Right renal pelvis (tissue), 4 donors: Measurements from ENCODE around the gene TGFB1. TPM values are rescaled to one million over a fixed set of nuclear protein-coding genes. Genes with fewer than 3 reads are reported as not detected.
"Not testable (repeated sequence)": the region's sequence is repeated elsewhere in the genome, so short reads cannot be mapped to it uniquely, and the experiment has no call there.

Source experiments
- DNase-seq, 4 donors: peaks; one replicate each; pipeline ENCODE4 v3.0.0-alpha.2; 2013; ENCODE audit warnings: low read depth in 4 of 4, low spot score in 3 of 4, missing footprints in 1 of 4
- polyA plus RNA-seq, 4 donors: library from polyadenylated mRNA; unstranded; fragments of 120-200 nt; gene quantifications; one replicate each; pipeline ENCODE4 v1.2.1, GENCODE V29; 2013; ENCODE audit not compliant: insufficient read length in 4 of 4

The TGFB1 gene
- polyA plus RNA-seq, 4 donors: 24.0 to 37.9 (median 30.5) TPM

DNA sequence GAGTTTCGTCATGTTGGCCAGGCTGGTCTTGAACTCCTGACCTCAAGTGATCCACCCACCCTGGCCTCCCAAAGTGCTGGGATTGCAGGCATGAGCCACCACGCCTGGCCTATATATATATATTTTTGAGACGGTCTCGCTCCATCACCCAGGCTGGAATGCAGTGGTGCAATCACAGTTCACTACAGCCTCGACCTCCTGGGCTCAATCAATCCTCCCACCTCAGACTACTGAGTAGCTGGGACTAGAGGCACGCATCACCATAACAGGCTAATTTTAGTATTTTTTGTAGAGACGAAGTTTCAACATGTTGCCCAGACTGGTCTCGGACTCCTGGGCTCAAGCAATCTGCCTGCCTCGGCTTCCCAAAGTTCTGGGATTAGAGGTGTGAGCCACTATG is 6.8 kb downstream of the TGFB1 start:
- DNase-seq: not testable (repeated sequence)

DNA sequence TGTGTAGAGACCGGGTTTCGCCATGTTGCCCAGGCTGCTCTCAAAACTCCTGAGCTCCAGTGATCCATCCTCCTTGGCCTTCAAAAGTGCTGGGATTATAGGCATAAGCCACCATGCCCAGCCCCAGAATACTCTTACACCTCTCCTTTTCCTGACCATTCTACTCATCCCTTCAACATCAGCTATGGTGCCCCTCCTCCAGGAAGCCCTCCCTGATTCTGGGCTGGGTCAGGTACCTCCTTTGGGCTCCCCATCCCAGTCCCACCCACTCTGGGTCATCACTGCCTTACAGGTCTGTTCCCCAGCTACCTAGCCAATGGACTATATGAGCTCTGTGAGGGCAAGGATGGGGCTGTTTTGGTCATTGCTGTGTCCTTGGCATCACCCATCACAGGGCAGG is 9.6 kb downstream of the TGFB1 start:
- DNase-seq: no peak

DNA sequence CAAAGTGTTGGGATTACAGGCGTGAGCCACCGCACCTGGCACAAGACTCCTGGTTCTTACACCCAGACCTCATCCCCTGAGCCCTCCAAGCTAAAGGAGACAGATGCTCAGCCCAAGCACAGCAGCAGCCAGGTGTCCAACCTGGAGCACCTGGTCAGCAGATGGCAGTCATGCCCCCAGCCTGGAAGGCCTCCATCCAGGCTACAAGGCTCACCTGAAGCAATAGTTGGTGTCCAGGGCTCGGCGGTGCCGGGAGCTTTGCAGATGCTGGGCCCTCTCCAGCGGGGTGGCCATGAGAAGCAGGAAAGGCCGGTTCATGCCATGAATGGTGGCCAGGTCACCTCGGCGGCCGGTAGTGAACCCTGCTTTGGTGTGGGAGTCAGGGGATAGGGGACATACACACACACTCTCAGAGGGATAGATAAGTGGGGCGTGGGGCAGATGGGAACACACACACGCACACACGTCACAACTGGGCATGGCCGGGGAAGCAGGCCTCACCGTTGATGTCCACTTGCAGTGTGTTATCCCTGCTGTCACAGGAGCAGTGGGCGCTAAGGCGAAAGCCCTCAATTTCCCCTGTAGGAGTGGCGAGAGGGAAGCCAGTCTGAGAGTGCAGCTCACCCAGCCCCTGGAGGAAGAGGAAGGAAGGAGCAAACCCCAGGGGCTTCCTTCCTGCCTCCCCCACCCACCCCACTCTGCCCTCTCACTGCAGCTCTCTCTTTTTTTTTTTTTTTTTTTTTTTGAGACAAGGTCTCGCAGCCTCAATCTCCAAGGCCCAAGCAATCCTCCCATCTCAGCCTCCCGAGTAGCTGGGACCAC is 11.8 kb downstream of the TGFB1 start:
- DNase-seq: no peak

DNA sequence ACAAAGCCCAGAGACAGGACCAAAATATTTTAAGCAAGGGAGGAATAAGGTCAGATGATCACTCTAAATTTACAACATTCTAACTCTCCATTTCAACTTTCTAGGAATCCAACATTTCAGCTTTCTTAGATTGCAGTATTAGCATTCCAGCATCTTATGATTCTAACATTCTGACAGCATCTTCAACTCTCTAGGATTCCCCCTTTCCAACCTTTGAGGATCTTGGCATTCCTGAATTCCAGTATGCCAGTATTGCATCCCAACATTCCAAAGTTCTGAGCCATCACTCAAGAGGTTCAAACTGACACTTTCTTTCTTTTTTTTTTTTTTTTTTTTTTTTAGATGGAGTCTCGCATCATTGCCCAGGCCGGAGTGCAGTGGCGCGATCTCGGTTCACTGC is 13.8 kb downstream of the TGFB1 start:
- no peak for DNase-seq

DNA sequence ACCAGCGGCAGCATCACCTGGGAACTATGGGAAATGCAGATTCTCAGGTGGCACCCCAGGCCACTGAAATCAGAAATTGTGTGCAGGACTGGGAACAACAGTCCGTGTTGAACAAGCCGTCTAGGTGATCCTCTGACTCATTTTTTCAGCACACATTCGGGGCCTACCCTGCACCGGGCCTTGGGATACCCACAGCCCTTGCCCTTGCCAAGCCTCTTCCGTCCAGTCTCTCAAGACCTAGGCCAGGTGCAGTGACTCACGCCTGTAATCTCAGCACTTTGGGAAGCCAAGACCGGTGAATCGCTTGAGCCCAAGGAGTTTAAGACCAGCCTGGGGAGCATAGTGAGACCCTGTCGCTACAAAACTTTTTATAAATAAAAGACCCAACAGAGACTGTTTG is 18.3 kb downstream of the TGFB1 start:
- no peak for DNase-seq

DNA sequence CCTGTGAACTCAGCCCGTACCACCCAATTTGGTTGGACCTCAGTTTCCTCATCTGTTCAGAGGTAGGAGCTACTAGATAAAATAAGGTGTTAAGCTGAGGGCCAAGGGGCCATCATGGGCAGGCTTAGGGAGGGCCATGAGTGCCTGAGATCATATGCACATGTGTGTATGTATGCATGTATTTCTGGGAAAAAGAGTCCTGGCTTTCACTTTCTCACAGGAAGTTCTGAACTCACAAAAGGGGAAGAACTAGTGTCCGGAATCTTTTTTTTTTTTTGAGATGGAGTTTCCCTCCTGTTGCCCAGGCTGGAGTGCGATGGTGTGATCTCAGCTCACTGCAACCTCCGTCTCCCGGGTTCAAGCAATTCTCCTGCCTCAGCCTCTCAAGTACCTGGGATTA is 18.9 kb downstream of the TGFB1 start:
- no peak for DNase-seq

DNA sequence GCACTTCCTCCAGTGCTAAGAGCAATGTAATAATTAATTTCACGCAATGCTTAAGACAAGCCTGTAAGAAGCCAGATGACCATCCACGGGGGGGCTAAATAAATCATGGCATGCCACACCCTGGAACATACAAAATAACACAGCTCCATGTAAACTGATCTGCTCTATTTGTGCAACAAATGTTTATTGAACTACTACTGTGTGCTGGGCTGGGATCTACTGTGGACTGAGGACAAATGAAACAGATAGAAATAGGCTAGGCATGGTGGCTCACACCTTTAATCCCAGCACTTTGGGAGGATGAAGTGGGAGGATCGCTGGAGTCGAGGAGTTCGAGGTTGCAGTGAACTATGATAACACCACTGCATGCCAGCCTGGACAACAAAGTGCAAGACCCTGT is 21.3 kb downstream of the TGFB1 start:
- no peak for DNase-seq

DNA sequence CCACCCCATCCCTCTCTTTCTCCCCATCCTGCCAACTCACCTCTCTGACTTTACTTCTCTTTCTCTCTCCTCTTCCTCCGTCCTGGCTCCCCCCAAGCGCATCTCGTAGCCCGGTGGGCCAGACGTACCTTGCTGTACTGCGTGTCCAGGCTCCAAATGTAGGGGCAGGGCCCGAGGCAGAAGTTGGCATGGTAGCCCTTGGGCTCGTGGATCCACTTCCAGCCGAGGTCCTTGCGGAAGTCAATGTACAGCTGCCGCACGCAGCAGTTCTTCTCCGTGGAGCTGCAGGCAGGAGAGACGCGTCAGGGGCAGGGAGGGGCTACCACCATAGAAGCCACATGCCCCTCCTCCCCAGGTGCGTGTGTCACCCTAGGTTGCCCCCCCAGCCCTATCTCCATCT is 21.7 kb downstream of the TGFB1 start:
- no peak for DNase-seq

DNA sequence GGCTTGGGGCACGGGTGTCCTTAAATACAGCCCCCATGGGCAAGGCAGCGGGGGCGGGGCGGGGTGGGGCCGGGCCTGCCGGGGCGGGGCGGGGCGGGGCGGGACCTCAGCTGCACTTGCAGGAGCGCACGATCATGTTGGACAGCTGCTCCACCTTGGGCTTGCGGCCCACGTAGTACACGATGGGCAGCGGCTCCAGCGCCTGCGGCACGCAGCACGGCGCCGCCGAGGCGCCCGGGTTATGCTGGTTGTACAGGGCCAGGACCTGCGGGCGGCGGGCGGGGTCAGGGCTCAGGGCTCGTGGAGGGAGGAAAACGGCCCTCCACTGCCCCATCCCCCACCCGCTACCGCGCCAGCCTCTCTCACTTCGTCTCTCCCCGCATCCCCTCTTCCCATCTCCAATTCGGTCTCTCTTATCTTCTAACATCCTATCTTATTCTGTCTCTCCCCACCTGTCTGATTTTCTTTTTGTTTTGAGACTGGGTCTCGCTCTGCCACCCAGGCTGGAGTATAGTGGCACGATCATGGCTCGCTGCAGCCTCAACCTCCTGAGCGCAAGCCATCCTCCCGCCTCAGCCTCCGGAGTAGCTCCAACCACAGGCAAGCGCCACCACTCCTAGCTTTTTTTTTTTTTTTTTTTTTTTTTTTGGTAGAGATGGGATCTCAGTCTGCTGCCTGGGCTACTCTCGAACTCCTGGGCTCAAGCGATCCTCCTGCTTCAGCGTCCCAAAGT is 22.6 kb downstream of the TGFB1 start:
- DNase-seq: no peak

DNA sequence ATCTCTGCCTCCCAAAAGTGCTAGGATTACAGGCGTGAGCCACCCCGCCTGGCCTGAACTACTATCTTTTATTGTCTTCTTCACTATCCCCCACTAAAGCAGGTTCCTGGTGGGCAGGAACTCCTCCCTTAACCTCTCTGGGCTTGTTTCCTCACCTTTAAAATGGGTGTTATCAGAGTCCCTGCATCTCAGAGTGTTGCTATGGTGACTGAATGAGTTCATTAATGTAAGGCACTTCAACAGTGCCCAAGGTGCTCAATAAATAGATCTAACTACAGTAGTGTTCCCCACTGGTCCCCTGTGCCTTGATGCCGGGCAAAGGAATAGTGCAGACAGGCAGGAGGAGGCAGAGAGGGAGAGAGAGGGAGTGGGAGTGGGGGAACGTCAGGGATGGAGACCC is 23.2 kb downstream of the TGFB1 start:
- DNase-seq: no peak

DNA sequence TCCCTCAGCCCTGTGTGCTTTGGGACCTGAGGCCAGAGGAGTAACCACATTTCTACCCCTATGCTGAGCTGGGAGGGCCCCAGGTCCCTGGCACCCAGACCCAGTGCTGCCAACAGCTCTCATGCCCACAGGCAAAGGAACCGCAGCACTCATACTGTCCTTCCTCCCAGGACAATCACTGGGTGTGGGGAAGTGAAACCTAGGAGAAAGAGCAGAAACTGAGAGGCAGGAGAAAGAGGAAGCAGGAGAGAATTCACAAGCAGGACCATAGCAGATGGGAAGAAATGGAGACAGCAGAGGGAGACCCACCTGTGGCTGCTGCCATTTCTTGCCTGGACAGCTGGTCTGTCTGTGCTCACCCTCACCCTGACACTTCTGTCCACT is 24.9 kb downstream of the TGFB1 start:
- no peak for DNase-seq

DNA sequence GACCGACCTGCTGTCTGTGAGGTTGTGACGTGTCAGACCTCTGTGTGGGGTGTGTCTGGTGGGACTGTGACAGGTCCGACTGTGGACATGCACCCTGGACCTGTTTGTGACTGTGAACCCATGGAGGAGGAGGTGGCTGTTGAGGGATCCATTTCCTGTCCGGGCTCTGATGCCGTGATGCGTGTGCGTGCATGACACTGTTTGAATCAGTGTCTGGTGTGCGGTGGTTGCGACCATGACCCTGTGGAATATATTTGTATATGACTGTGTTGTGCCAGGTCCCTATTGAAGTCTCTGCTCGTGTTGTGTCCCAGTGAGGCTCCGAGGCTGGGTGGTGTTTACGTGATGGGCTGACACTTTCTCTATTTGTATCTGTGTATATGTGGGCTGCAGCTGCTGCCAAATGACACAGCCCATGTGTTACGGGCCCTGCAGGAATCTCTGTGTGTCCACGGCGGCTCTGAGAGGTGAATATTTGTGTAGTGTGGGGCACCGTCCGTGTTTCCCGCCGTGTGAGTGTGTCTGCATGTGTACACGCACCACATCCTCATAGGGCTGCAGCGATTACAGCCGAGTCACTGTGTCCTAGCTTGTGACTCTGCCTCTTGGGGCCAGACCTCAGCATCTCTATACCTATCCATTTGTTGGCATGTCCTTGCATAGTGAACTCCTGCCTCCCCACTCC is 25.4 kb downstream of the TGFB1 start:
- no peak for DNase-seq

DNA sequence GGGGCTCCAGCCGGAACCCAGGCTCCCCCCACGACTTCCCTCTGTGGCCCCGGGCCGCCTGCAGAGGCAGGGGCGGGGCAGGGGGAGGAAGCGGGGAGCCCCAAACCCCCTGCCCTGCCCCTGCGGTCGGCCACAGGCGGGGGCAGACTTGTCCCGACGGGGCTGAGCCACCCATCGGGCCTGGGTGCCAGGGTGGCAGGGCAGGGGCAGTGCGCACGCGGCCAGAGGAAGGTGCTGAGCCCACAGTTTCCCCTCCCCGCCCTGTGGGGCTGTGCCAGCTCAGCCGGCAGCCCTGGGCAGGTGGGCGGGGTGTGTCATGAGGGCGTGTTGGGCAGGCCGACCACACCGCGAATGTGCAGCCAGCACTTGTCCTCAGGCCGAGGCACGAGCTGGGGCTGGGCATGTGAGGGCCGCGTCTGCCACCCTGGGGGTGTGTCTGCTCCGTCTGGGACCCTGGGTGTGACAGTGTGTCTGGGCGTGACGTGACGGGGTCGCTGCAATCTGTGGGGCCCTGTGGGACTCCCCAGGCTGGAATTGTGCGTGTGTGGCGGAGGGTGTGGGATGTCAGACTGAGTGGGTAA is 26.1 kb downstream of the TGFB1 start:
- DNase-seq: no peak

DNA sequence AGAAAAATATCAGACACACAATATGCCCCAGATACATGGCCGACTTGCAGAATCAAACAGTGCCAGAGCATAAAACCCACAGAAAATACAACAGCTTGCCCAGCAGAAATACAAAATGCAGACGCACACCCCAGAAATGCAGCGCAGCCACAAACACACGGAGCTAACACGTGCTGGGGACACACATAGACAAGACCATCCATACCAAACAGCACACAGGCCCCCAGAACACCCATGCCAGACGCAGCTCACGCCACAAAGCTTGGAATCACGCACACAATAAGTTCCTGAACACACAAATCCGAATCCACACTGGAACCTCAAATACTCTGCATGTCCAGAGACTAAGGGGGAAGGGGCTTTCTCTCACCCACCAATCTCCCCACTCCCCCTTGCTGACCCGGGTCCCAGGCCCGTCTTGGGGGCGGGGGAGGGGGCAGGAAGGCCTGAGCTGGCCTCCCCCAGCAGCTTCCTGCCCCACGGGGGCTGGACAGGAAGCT is 26.6 kb downstream of the TGFB1 start:
- no peak for DNase-seq

DNA sequence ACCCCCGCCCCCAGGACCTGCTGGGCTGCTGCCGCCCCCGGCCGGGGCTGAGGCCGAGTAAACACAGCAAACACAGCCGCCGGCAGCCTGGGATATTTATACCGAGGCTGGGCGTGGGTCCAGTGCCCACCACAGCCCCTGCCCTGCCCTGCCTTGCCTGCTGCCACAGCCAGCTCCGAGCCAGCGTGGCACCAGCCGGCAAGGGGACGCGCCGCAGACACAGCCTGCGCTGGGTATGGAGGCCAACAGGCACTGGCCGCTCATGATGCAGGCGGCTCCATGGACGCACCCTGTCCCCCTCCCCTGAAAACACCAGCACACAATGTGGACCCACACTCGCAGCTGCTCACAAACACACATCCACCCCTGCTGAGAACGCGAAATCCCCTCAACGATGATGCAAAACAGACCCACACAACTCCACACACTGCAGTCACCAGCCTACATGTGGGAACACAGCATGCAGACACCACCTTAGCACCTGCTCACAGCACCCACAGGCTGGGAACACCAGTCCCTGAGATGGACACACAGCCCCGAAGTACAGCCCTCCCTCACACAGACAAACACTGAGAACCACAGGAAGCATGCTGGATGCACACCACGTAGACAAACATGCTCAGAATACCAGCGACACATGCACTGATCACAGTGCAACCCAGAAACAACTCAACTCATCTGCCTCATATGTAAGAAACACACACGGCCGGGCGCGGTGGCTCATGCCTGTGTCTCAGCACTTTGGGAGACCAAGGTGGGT is 27.6 kb downstream of the TGFB1 start:
- no peak for DNase-seq

DNA sequence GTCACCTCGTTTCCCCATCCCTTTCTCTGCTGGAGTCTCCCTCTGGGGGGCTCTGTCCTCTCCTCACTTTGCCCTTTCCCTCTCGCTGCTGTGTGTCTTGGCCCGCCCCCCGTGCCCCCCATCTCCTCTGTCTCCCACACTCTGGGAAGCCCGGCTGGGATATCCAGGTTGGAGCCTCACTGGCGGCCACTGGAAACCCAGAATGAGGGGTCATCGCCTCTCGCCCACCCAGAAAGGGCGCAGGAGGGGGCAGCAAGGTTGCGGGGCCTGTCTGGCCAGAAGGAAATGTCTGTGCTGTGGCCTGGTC is 28.1 kb downstream of the TGFB1 start:
- DNase-seq: no peak

DNA sequence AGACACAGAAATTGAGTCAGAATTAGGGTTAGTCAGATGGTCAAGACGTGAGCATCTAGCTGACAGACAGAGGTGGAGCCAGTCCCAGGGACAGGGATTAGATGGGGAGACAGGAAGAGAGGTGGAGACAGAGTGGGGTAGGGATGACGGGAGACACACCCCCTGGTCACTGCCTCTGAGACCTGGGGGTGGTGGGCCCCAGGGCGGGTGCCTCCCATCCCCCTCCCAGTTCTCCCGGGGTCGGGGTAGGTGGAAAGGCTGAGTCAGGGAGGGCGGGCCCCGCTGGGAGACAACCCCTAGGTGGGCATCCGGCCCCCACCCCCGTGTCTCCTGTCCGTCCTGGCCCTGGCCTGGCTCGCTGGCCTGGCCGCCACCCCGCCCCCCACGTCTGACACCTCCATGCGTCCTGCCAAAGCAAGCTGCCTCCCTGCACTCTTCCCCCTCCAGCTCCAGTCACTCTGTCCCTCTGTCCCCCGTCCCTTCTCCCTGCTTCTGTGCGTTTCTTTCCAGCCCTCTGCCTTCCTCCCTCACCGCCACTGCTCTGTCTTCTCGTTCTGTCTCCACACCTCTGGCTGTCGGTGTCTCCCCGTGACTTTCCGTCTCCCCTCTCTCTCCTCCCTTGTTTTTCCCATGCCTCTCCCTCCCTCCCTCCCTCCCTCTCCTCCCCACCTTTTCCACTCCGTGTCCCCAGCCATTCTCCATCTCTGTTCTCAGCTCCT is 28.6 kb downstream of the TGFB1 start:
- DNase-seq: no peak

DNA sequence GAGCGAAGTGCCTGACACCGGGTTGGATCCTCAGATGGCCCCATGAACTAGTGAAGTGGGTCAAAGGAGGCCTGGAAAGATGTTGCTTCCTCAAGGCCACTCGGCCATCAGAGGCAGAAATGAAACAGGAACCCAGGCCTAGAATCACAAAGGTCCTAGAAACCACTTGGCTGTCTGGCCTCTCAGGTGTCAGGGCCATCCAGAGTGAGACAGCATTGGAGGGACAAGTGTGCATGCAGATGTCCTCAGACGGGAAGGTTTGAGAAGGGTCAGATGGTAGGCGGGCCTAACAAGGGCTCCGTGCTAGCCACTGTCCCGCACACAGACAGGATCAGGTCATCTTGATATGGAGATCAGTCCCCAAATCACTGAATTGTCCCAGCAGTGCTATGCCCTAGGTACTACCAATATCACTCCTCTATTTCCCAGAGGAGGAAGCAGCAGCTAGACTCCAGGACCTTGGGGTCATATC is 29.5 kb downstream of the TGFB1 start:
- no peak for DNase-seq

DNA sequence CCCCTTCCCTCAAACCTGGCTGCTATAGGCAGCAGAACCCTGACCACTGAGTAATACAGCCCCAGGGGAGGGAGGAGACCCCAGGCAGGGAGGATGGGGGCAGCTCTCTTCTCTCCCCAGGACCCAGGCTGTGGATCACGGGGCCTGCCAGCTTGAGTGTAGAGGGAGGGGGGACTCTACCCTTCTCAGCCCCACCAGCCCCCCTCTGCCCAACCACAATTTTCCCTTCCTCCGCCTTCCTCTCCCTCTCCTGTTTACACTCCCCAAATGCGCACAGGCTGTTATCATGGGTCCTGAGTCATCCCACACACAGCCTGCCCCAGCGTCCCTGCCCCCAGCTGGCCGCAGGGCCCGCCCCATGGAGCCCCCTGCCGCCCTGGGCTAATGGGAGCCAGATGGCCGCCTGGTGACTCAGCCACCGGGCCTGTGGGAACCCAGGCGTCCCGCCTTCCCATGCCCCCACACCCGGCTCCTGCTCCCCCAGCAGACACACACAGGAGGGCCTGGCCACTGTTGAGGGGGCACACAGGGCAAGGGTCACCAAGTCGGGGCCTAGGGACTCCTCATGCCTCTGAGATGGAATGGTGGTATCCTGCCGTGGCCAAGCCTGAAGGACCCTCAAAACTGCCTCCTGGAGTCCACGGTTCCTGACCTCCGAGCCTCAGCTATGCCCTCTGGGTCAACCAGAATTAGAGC is 30.1 kb downstream of the TGFB1 start:
- no peak for DNase-seq
